Liver (tissue), 9 donors: ENCODE measurements around the gene ISG20L2. TPM values are rescaled to one million over a fixed set of nuclear protein-coding genes. Genes with fewer than 3 reads are reported as not detected.

ENCODE experiments used
- DNase-seq: peaks from one replicate; pipeline ENCODE4 v3.0.0-alpha.2; 2017; ENCODE audit warnings: low spot score
- H3K27ac ChIP-seq, 2 donors: one replicate each; pipeline ENCODE4 v1.7.0; 2013; ENCODE audit warnings: inconsistent platforms in 2 of 2, low read length in 2 of 2, control low read depth in 1 of 2, low read depth in 1 of 2, mild to moderate bottlenecking in 1 of 2
- H3K27me3 ChIP-seq, 4 donors: one replicate each; pipeline versions ENCODE4 v1.6.1 to v1.7.0; 2013; ENCODE audit warnings: low read length in 3 of 4, inconsistent platforms in 1 of 4, mild to moderate bottlenecking in 1 of 4, moderate library complexity in 1 of 4; ENCODE audit not compliant: control insufficient read depth in 4 of 4, insufficient read depth in 4 of 4
- H3K36me3 ChIP-seq, 4 donors: one replicate each; pipeline versions ENCODE4 v1.6.1 to v1.7.0; 2013; ENCODE audit warnings: low read length in 3 of 4, mild to moderate bottlenecking in 3 of 4, low read depth in 1 of 4, moderate library complexity in 1 of 4; ENCODE audit not compliant: control insufficient read depth in 4 of 4, insufficient read depth in 3 of 4
- H3K4me1 ChIP-seq, 4 donors: one replicate each; pipeline versions ENCODE4 v1.6.1 to v1.7.0; 2013; ENCODE audit warnings: low read length in 3 of 4, mild to moderate bottlenecking in 3 of 4, moderate library complexity in 1 of 4; ENCODE audit not compliant: control insufficient read depth in 4 of 4, insufficient read depth in 4 of 4
- H3K4me3 ChIP-seq, 3 donors: one replicate each; pipeline versions ENCODE4 v1.6.1 to v1.7.0; 2013; ENCODE audit warnings: low read length in 3 of 3, control low read depth in 1 of 3, low read depth in 1 of 3, mild to moderate bottlenecking in 1 of 3
- H3K9ac ChIP-seq, 2 donors: one replicate each; pipeline ENCODE4 v1.7.0; 2013; ENCODE audit warnings: low read length in 2 of 2, mild to moderate bottlenecking in 2 of 2, moderate library complexity in 2 of 2, control low read depth in 1 of 2, low read depth in 1 of 2
- H3K9me3 ChIP-seq, 4 donors: one replicate each; pipeline versions ENCODE4 v1.6.1 to v1.7.0; 2013; ENCODE audit warnings: low read length in 3 of 4; ENCODE audit not compliant: control insufficient read depth in 4 of 4
- EGR1 ChIP-seq, 2 donors: IDR thresholded peaks; 2 replicates each; pipeline ENCODE4 v1.6.1; 2016 to 2018; ENCODE audit warnings: antibody characterized with exemption in 2 of 2, low read depth in 2 of 2
- GABPA ChIP-seq, 2 donors: IDR thresholded peaks in 1 of 2; conservative IDR thresholded peaks in 1 of 2; 2 replicates each; pipeline ENCODE4 v1.6.1; 2016; ENCODE audit warnings: antibody characterized with exemption in 2 of 2, mild to moderate bottlenecking in 1 of 2, moderate library complexity in 1 of 2
- HNF4A ChIP-seq, 2 donors: conservative IDR thresholded peaks; 2 replicates each; pipeline ENCODE4 v1.6.1; 2016; ENCODE audit warnings: antibody characterized with exemption in 2 of 2, mild to moderate bottlenecking in 2 of 2
- JUND ChIP-seq, 2 donors: IDR thresholded peaks; 2 replicates each; pipeline ENCODE4 v1.6.1; 2016; ENCODE audit warnings: antibody characterized with exemption in 2 of 2
- RAD21 ChIP-seq, 2 donors: IDR thresholded peaks; 2 replicates each; pipeline ENCODE4 v1.6.1; 2016; ENCODE audit warnings: antibody characterized with exemption in 2 of 2, mild to moderate bottlenecking in 2 of 2
- REST ChIP-seq: IDR thresholded peaks from 2 replicates; pipeline ENCODE4 v1.6.1; 2016; ENCODE audit warnings: antibody characterized with exemption, mild to moderate bottlenecking
- RXRA ChIP-seq, 2 donors: IDR thresholded peaks; 2 replicates each; pipeline ENCODE4 v1.6.1; 2017 to 2018; ENCODE audit warnings: antibody characterized with exemption in 2 of 2, mild to moderate bottlenecking in 1 of 2
- SP1 ChIP-seq: IDR thresholded peaks from 2 replicates; pipeline ENCODE4 v1.6.1; 2018; ENCODE audit warnings: antibody characterized with exemption, mild to moderate bottlenecking
- TAF1 ChIP-seq: conservative IDR thresholded peaks from 2 replicates; pipeline ENCODE4 v1.6.1; 2016; ENCODE audit warnings: antibody characterized with exemption, mild to moderate bottlenecking
- YY1 ChIP-seq: IDR thresholded peaks from 2 replicates; pipeline ENCODE4 v1.6.1; 2016; ENCODE audit warnings: antibody characterized with exemption, mild to moderate bottlenecking
- WGBS: extraction: QIAGEN DNeasy Blood & Tissue Kit; methylation state at CpG from one replicate; pipeline ENCODE4 v1.1.7; 2013; 5-methylcytosine and 5-hydroxymethylcytosine counted together
- polyA plus RNA-seq, 2 donors: library from polyadenylated mRNA; stranded (reverse) in 1 of 2; unstranded in 1 of 2; fragments of 200-250 nt in 1 of 2; fragments of >200 nt in 1 of 2; fragmentation: Nextera tagmentation in 1 of 2; extraction: Ambion mirVana in 1 of 2; gene quantifications; one replicate each; pipeline versions ENCODE4 v1.2.1 to v1.2.3, GENCODE V29; 2013 to 2015
- total RNA-seq, 2 donors: library from RNA; depleted of rRNA; stranded (reverse); fragments of >200 nt; gene quantifications; one replicate each; pipeline ENCODE4 v1.2.3, GENCODE V29; 2014
- donor health status: healthy.
- donor health status: healthy.
- donor health status: healthy.
- donor health status: healthy.
- donor health status: healthy.

ISG20L2 gene
- total and polyA plus RNA-seq, 4 donors = 5.6 to 9.9 (median 6.7) TPM

- Histone ChIP-seq H3K4me3 (peak overlapping the region; percentile 79 to 92 (median 86)), H3K27ac (peak overlapping the region; percentile 96 to 97), H3K9ac (peak overlapping the region; percentile 93 to 97), H3K4me1 (peaks cover 6 to 61% (median 56%) of the 10 kb centered on the region in 4 donors), H3K9me3 (no peaks in the 10 kb centered on the region), H3K27me3 (no peaks in the 10 kb centered on the region), H3K36me3 (peaks cover 3 to 8% (median 4%) of the 10 kb centered on the region in 4 donors)
- 7% methylated on average over 9 of the region's 9 CpGs for WGBS
- TF ChIP-seq REST (no peak), YY1 (no peak), GABPA (IDR thresholded peaks at IDR 0.05 in 1 of 2, conservative IDR thresholded peaks at IDR 0.05 in 1 of 2) (peak in 1 of 2 donors; percentile 62), RAD21 (IDR thresholded peaks at IDR 0.05) (peak in 1 of 2 donors; percentile 8), RXRA (IDR thresholded peaks at IDR 0.05) (peak; percentile 24 to 49), TAF1 (no peak), HNF4A (conservative IDR thresholded peaks at IDR 0.05) (peak; percentile 14 to 23), SP1 (peak; percentile 38)
- DNase-seq = peak; percentile 72
Measured at GRCh38 chr1:156748670-156749418, 20.3 kb upstream of the ISG20L2 start.

GRCh38 chr1:156747742-156748669, 19.4 kb upstream of the ISG20L2 start:
- DNase-seq = no peak
- H3K4me1 ChIP-seq = peaks cover 3 to 56% (median 50%) of the 10 kb centered on the region in 4 donors
- peak overlapping the region; percentile 79 to 92 (median 86) for H3K4me3 ChIP-seq
- H3K9ac ChIP-seq = peak overlapping the region; percentile 93 to 97
- H3K27ac ChIP-seq = peak overlapping the region; percentile 96 to 97
- TF ChIP-seq JUND (IDR thresholded peaks at IDR 0.05) (no peak), EGR1 (IDR thresholded peaks at IDR 0.05; ENCODE audit: low read depth in 2 of 2) (no peak), HNF4A (conservative IDR thresholded peaks at IDR 0.05) (peak; percentile 30 to 31)
- 3% methylated on average over 8 of the region's 8 CpGs for WGBS
- H3K27me3 ChIP-seq = no peaks in the 10 kb centered on the region
- peaks cover 5 to 15% (median 13%) of the 10 kb centered on the region in 4 donors for H3K36me3 ChIP-seq
- H3K9me3 ChIP-seq = no peaks in the 10 kb centered on the region
